ENCODE measurements around the gene TRAF7. TPM values are rescaled to one million over a fixed set of nuclear protein-coding genes. Genes with fewer than 3 reads are reported as not detected.

TRAF7 gene
- total and polyA plus RNA-seq, 2 donors: 22.3 to 23.9 TPM

DNA sequence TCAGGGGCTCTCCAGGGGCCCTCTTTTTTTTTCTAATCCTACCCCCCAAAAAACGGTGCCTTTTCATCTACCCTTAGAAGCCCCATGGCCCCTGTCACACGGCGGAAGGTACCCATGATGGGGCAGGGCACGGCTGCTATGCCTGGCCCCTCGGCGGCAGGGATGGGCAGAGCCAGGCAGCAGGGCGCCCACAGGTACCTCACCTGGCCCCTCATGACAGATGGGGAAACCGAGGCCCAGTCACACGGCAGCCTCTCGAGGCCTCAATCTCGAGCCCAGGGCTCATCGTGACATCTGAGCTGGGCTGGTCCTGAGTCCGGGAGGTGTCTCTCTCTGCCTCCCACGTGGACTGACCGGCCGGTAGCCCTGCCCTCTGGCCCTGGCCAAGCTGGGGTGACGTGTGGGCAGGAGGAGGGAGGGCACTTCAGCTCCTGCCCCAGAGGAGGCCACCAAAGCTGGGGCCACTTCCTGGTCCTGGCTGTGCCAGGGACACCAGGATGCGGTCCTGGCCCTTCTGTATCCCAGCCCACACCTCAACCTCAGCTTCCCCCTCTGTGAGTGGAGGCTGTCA is 11.6 kb downstream of the TRAF7 start:
- 98% methylated on average over 18 of the region's 18 CpGs for WGBS
- H3K27me3 ChIP-seq (ENCODE audit: control insufficient read depth in 2 of 2, insufficient read depth in 1 of 2, low read length in 1 of 2): no peaks in the 10 kb centered on the region
- H3K36me3 ChIP-seq (ENCODE audit: control insufficient read depth in 2 of 2, insufficient read depth in 2 of 2, low read length in 1 of 2): peaks cover 51 to 62% of the 10 kb centered on the region in 2 donors
- no peak for DNase-seq (ENCODE audit: low read depth in 6 of 9, low spot score in 9 of 9)
- H3K9me3 ChIP-seq (ENCODE audit: control insufficient read depth in 2 of 2, insufficient read depth in 1 of 2, low read length in 1 of 2): peaks cover 0 to 23% of the 10 kb centered on the region in 2 donors
- H3K4me3 ChIP-seq (ENCODE audit: low read length in 2 of 2): no peak overlapping the region
- no peaks in the 10 kb centered on the region for H3K4me1 ChIP-seq (ENCODE audit: control insufficient read depth in 2 of 2, insufficient read depth in 2 of 2, low read length in 2 of 2)
- no peak overlapping the region for H3K27ac ChIP-seq (ENCODE audit: low read depth in 1 of 2, low read length in 1 of 2)

DNA sequence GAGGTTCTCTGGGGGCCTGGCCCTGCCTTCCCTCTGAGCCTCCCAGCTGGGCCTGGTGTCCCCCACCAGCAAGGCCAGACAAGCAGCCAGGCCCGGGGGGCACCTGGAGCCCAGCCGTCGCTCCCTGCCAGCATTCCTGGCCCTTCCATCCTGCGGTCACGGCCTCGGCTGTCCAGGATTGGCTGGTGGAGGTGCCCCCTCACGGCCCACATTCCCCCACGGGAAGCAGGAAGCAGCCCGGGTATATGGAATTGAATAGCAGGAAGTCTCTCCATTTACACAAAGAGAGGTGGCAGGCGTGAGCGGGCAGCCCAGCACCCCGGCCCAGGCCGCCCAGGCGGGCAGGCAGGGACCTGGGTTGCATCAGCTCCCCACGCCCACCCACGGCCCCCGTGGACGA is 14.5 kb downstream of the TRAF7 start:
- WGBS: 97% methylated on average over 18 of the region's 18 CpGs
- Histone ChIP-seq H3K27ac (ENCODE audit: low read depth in 1 of 2, low read length in 1 of 2) (no peak overlapping the region), H3K9me3 (ENCODE audit: control insufficient read depth in 2 of 2, insufficient read depth in 1 of 2, low read length in 1 of 2) (peaks cover 0 to 5% of the 10 kb centered on the region in 2 donors), H3K4me3 (ENCODE audit: low read length in 2 of 2) (no peak overlapping the region), H3K4me1 (ENCODE audit: control insufficient read depth in 2 of 2, insufficient read depth in 2 of 2, low read length in 2 of 2) (no peaks in the 10 kb centered on the region), H3K36me3 (ENCODE audit: control insufficient read depth in 2 of 2, insufficient read depth in 2 of 2, low read length in 1 of 2) (peaks cover 64 to 80% of the 10 kb centered on the region in 2 donors), H3K27me3 (ENCODE audit: control insufficient read depth in 2 of 2, insufficient read depth in 1 of 2, low read length in 1 of 2) (no peaks in the 10 kb centered on the region)
- DNase-seq (ENCODE audit: low read depth in 6 of 9, low spot score in 9 of 9): no peak

- DNase-seq (ENCODE audit: low read depth in 6 of 9, low spot score in 9 of 9): no peak
- no peaks in the 10 kb centered on the region for H3K4me1 ChIP-seq (ENCODE audit: control insufficient read depth in 2 of 2, insufficient read depth in 2 of 2, low read length in 2 of 2)
Observed at GRCh38 chr16:2170587-2171435, 15.2 kb downstream of the TRAF7 start.

DNA sequence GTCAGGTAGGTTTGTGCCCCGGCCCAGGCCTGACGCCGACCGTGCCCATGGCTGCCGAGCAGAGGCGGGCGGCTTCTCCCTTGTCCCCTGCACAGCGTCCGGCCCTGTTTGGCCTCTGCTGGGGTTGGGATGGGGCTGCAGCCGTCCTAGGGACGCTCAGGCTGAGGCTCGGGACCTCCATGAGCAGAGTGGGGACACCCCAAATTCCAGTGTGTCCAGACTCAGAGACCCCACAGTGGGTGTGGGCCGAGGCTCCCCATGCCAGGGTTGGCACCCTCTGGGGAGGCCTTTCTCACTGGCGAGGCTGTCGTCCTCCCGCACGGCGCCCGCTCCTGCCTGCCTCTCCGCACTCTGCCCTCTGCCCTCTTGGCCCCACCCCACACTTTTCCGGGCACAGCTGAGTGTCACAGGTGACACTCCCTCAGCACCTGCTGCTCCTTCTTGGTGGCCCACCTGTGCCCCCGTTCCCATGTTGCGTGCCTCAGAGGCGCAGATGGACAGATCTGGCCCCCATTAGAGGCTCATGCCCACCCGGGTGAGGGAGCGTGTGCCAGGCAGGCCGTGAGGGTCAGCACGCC is 16.1 kb downstream of the TRAF7 start:
- 98% methylated on average over 28 of the region's 28 CpGs for WGBS
- Histone ChIP-seq H3K36me3 (ENCODE audit: control insufficient read depth in 2 of 2, insufficient read depth in 2 of 2, low read length in 1 of 2) (peaks cover 66 to 82% of the 10 kb centered on the region in 2 donors), H3K4me1 (ENCODE audit: control insufficient read depth in 2 of 2, insufficient read depth in 2 of 2, low read length in 2 of 2) (no peaks in the 10 kb centered on the region), H3K27me3 (ENCODE audit: control insufficient read depth in 2 of 2, insufficient read depth in 1 of 2, low read length in 1 of 2) (no peaks in the 10 kb centered on the region), H3K27ac (ENCODE audit: low read depth in 1 of 2, low read length in 1 of 2) (no peak overlapping the region), H3K4me3 (ENCODE audit: low read length in 2 of 2) (no peak overlapping the region), H3K9me3 (ENCODE audit: control insufficient read depth in 2 of 2, insufficient read depth in 1 of 2, low read length in 1 of 2) (no peaks in the 10 kb centered on the region)
- DNase-seq (ENCODE audit: low read depth in 6 of 9, low spot score in 9 of 9): no peak

More at GRCh38 chr16:2170587-2171435, 15.2 kb downstream of the TRAF7 start:
- WGBS: 97% methylated on average over 47 of the region's 47 CpGs
- H3K27me3 ChIP-seq (ENCODE audit: control insufficient read depth in 2 of 2, insufficient read depth in 1 of 2, low read length in 1 of 2): no peaks in the 10 kb centered on the region
- H3K36me3 ChIP-seq (ENCODE audit: control insufficient read depth in 2 of 2, insufficient read depth in 2 of 2, low read length in 1 of 2): peaks cover 68 to 82% of the 10 kb centered on the region in 2 donors
- no peaks in the 10 kb centered on the region for H3K9me3 ChIP-seq (ENCODE audit: control insufficient read depth in 2 of 2, insufficient read depth in 1 of 2, low read length in 1 of 2)
- H3K4me3 ChIP-seq (ENCODE audit: low read length in 2 of 2): no peak overlapping the region
- no peak overlapping the region for H3K27ac ChIP-seq (ENCODE audit: low read depth in 1 of 2, low read length in 1 of 2)

- H3K9me3 ChIP-seq (ENCODE audit: control insufficient read depth in 2 of 2, insufficient read depth in 1 of 2, low read length in 1 of 2): no peaks in the 10 kb centered on the region
- DNase-seq (ENCODE audit: low read depth in 6 of 9, low spot score in 9 of 9): no peak
- H3K27ac ChIP-seq (ENCODE audit: low read depth in 1 of 2, low read length in 1 of 2): no peak overlapping the region
- 98% methylated on average over 29 of the region's 29 CpGs for WGBS
- H3K4me1 ChIP-seq (ENCODE audit: control insufficient read depth in 2 of 2, insufficient read depth in 2 of 2, low read length in 2 of 2): no peaks in the 10 kb centered on the region
- no peak overlapping the region for H3K4me3 ChIP-seq (ENCODE audit: low read length in 2 of 2)
- peaks cover 62 to 79% of the 10 kb centered on the region in 2 donors for H3K36me3 ChIP-seq (ENCODE audit: control insufficient read depth in 2 of 2, insufficient read depth in 2 of 2, low read length in 1 of 2)
- H3K27me3 ChIP-seq (ENCODE audit: control insufficient read depth in 2 of 2, insufficient read depth in 1 of 2, low read length in 1 of 2): no peaks in the 10 kb centered on the region
Observed at GRCh38 chr16:2172688-2173335, 17.2 kb downstream of the TRAF7 start.

DNA sequence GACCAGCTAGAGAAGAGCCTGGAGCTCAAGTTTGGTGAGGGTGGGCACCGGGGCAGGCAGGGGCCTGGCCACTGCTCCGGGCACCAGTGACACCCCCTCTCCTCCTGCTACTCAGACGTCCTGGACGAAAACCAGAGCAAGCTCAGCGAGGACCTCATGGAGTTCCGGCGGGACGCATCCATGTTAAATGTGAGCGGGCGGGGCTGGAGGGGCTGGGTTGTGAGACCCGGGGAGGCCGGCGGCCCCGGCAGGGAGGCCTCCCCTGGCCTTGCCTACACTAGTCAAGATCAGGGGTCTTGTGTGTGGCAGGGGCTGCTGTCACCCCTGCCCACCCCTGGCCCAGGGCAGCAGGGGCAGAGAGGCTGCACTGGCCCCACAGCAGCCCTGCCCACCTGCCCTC is 17.8 kb downstream of the TRAF7 start:
- Histone ChIP-seq H3K9me3 (ENCODE audit: control insufficient read depth in 2 of 2, insufficient read depth in 1 of 2, low read length in 1 of 2) (no peaks in the 10 kb centered on the region), H3K4me3 (ENCODE audit: low read length in 2 of 2) (no peak overlapping the region), H3K4me1 (ENCODE audit: control insufficient read depth in 2 of 2, insufficient read depth in 2 of 2, low read length in 2 of 2) (no peaks in the 10 kb centered on the region), H3K27me3 (ENCODE audit: control insufficient read depth in 2 of 2, insufficient read depth in 1 of 2, low read length in 1 of 2) (no peaks in the 10 kb centered on the region), H3K27ac (ENCODE audit: low read depth in 1 of 2, low read length in 1 of 2) (no peak overlapping the region), H3K36me3 (ENCODE audit: control insufficient read depth in 2 of 2, insufficient read depth in 2 of 2, low read length in 1 of 2) (peaks cover 57 to 73% of the 10 kb centered on the region in 2 donors)
- WGBS: 98% methylated on average over 14 of the region's 14 CpGs
- no peak for DNase-seq (ENCODE audit: low read depth in 6 of 9, low spot score in 9 of 9)

DNA sequence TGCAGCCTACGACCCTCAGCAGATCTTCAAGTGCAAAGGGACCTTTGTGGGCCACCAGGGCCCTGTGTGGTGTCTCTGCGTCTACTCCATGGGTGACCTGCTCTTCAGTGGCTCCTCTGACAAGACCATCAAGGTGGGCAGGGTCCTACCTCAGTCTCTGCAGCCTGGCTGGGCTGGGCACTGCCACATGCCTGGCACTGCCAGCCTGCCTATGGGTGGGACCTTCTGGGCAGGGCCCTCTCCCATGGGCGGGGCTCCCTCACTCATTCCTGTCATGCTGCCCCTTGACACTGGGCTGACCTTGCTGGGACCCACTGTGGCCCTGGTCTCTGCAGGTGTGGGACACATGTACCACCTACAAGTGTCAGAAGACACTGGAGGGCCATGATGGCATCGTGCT is 18.3 kb downstream of the TRAF7 start:
- no peak overlapping the region for H3K27ac ChIP-seq (ENCODE audit: low read depth in 1 of 2, low read length in 1 of 2)
- H3K36me3 ChIP-seq (ENCODE audit: control insufficient read depth in 2 of 2, insufficient read depth in 2 of 2, low read length in 1 of 2): peaks cover 54 to 69% of the 10 kb centered on the region in 2 donors
- 98% methylated on average over 4 of the region's 4 CpGs for WGBS
- H3K9me3 ChIP-seq (ENCODE audit: control insufficient read depth in 2 of 2, insufficient read depth in 1 of 2, low read length in 1 of 2): no peaks in the 10 kb centered on the region
- H3K27me3 ChIP-seq (ENCODE audit: control insufficient read depth in 2 of 2, insufficient read depth in 1 of 2, low read length in 1 of 2): no peaks in the 10 kb centered on the region
- H3K4me3 ChIP-seq (ENCODE audit: low read length in 2 of 2): no peak overlapping the region
- no peaks in the 10 kb centered on the region for H3K4me1 ChIP-seq (ENCODE audit: control insufficient read depth in 2 of 2, insufficient read depth in 2 of 2, low read length in 2 of 2)
- no peak for DNase-seq (ENCODE audit: low read depth in 6 of 9, low spot score in 9 of 9)

DNA sequence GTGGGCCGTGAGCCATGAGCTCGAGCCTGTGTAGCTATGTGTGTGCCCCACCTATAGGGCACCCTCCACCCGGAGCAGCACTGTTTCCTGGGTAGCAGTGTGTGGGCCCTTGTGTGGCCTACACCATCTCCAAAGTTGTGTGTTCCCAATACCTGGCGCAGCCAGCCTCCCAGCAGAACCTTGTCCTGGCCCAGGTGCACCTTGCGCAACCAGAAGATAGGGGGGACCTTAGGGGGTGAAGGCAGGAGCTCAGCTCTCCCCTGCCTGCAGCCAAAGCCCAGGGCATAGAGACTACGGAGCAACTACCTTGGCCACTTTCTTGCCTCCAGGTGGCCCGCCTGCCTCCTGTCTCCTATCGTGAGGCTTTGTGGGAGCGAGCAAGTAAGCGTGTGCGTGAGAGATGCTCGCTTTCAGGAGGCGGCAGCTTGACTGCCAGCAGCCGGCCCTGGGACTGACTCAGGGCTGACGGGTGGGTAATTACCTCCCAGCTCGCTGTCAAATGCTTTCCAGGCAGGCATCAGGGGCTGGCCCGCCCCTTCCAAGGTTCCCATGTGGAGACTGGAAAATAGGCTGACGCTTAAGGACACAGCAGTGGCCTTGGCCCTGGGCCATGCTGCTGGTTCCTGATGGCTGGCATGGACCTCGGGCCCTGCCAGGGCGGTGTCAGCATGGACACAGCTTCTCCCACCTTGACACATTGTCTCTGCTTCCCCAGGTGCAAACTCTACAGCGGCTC is 19.0 kb downstream of the TRAF7 start:
- H3K27me3 ChIP-seq (ENCODE audit: control insufficient read depth in 2 of 2, insufficient read depth in 1 of 2, low read length in 1 of 2): peaks cover 0 to 3% of the 10 kb centered on the region in 2 donors
- DNase-seq (ENCODE audit: low read depth in 6 of 9, low spot score in 9 of 9): no peak
- H3K27ac ChIP-seq (ENCODE audit: low read depth in 1 of 2, low read length in 1 of 2): no peak overlapping the region
- WGBS: 98% methylated on average over 21 of the region's 21 CpGs
- no peak overlapping the region for H3K4me3 ChIP-seq (ENCODE audit: low read length in 2 of 2)
- H3K36me3 ChIP-seq (ENCODE audit: control insufficient read depth in 2 of 2, insufficient read depth in 2 of 2, low read length in 1 of 2): peaks cover 50 to 69% of the 10 kb centered on the region in 2 donors
- no peaks in the 10 kb centered on the region for H3K4me1 ChIP-seq (ENCODE audit: control insufficient read depth in 2 of 2, insufficient read depth in 2 of 2, low read length in 2 of 2)
- no peaks in the 10 kb centered on the region for H3K9me3 ChIP-seq (ENCODE audit: control insufficient read depth in 2 of 2, insufficient read depth in 1 of 2, low read length in 1 of 2)

Measured in thymus (tissue), 11 donors.